Stomach (tissue), 9 donors: ENCODE data around the gene MYD88. TPM values are rescaled to one million over a fixed set of nuclear protein-coding genes. Genes with fewer than 3 reads are reported as not detected.

Experiments
- DNase-seq, 2 donors: peaks; one replicate each; pipeline versions ENCODE4 v3.0.0 to v3.0.0-alpha.2; 2013 to 2019
- H3K27ac ChIP-seq, 5 donors: fragments of 200-600 bp in 4 of 5; sonication (generic) in 4 of 5; one replicate each; pipeline ENCODE4 v1.5.1; 2013 to 2019; ENCODE audit warnings: mild to moderate bottlenecking in 1 of 5, moderate library complexity in 1 of 5
- H3K27me3 ChIP-seq, 3 donors: fragments of 200-600 bp; sonication (generic); one replicate each; pipeline ENCODE4 v1.5.1; 2017 to 2019; ENCODE audit warnings: mixed run types in 1 of 3
- H3K36me3 ChIP-seq, 4 donors: fragments of 200-600 bp; sonication (generic); 1 replicate in 3 of 4; 2 replicates in 1 of 4; pipeline ENCODE4 v1.5.1; 2016 to 2019
- H3K4me1 ChIP-seq, 4 donors: fragments of 200-600 bp; sonication (generic); one replicate each; pipeline ENCODE4 v1.5.1; 2016 to 2019
- H3K4me3 ChIP-seq, 4 donors: fragments of 200-600 bp; sonication (generic) in 3 of 4; one replicate each; pipeline ENCODE4 v1.5.1; 2016 to 2019; ENCODE audit warnings: mild to moderate bottlenecking in 1 of 4
- H3K9me3 ChIP-seq, 4 donors: fragments of 200-600 bp; sonication (generic); one replicate each; pipeline ENCODE4 v1.5.1; 2016 to 2019
- EP300 ChIP-seq: sonication (generic); formaldehyde crosslinking; IDR thresholded peaks from one replicate; pipeline ENCODE4 v1.6.1; 2017; ENCODE audit warnings: antibody characterized with exemption
- POLR2A ChIP-seq, 4 donors: fragments of 450-650 bp; IDR thresholded peaks; one replicate each; pipeline ENCODE4 v1.6.1; 2016; ENCODE audit warnings: antibody characterized with exemption in 4 of 4, control low read depth in 2 of 4, mild to moderate bottlenecking in 1 of 4, moderate library complexity in 1 of 4
- POLR2AphosphoS5 ChIP-seq, 3 donors: sonication (generic); formaldehyde crosslinking; IDR thresholded peaks; one replicate each; pipeline ENCODE4 v1.6.1; 2016; ENCODE audit warnings: antibody characterized with exemption in 3 of 3
- WGBS, 5 donors: extraction: QIAGEN DNeasy Blood & Tissue Kit in 3 of 5; methylation state at CpG; one replicate each; pipeline versions ENCODE4 v1.1.5 to v1.1.7; 2013 to 2018; 5-methylcytosine and 5-hydroxymethylcytosine counted together
- intact Hi-C: fragments of 100-400 bp; cut with DNase I; formaldehyde crosslinking; loops from one replicate; pipeline ENCODE4 v1.15.1; 2023; ENCODE audit warnings: low total_unique reads
- polyA plus RNA-seq, 3 donors: library from polyadenylated mRNA; stranded (reverse); fragments of 200-250 nt; gene quantifications; one replicate each; pipeline ENCODE4 v1.2.3, GENCODE V29; 2013
- total RNA-seq, 5 donors: library from RNA; depleted of rRNA; stranded (reverse); fragments of >200 nt; gene quantifications; one replicate each; pipeline versions ENCODE4 v1.1.0 to v1.2.3, GENCODE V29; 2014 to 2016
- TF ChIP-seq, protein P1 (sequence below), 7 experiments: fragments of 450-650 bp in 4 of 7; fragments of 200-600 bp in 3 of 7; sonication (generic) in 3 of 7; IDR thresholded peaks; one replicate each; pipeline ENCODE4 v1.5.1; 2016 to 2019; ENCODE audit warnings: antibody characterized with exemption in 7 of 7, control low read depth in 2 of 7, mild to moderate bottlenecking in 1 of 7
- donor health status: healthy with polysubstance abuse.
- donor health status: Bipolar disorder and iron deficiency.
- donor health status: healthy.

MYD88 gene
- total and polyA plus RNA-seq, 8 donors: 9.0 to 67.8 (median 31.9) TPM

- DNase-seq: peak in 1 of 2 donors; percentile 28
Measured at GRCh38 chr3:38129058-38129457, 9.4 kb upstream of the MYD88 start.

GRCh38 chr3:38130631-38131065 is 7.8 kb upstream of the MYD88 start:
- Histone ChIP-seq H3K9me3 (no peaks in the 10 kb centered on the region), H3K36me3 (peaks cover 67 to 94% (median 90%) of the 10 kb centered on the region in 4 donors), H3K27ac (peak overlapping the region in 1 of 5 donors; percentile 20), H3K27me3 (no peaks in the 10 kb centered on the region), H3K4me1 (peaks cover 29 to 74% (median 46%) of the 10 kb centered on the region in 4 donors), H3K4me3 (no peak overlapping the region)
- intact Hi-C loops: no loop called here
- peak; percentile 23 to 33 for DNase-seq
- WGBS, 5 donors: 57 to 67% (median 65%) methylated on average over 3 of the region's 3 CpGs
- no peak for TF ChIP-seq POLR2A (IDR thresholded peaks at IDR 0.05)
- TF ChIP-seq, protein P1, sequence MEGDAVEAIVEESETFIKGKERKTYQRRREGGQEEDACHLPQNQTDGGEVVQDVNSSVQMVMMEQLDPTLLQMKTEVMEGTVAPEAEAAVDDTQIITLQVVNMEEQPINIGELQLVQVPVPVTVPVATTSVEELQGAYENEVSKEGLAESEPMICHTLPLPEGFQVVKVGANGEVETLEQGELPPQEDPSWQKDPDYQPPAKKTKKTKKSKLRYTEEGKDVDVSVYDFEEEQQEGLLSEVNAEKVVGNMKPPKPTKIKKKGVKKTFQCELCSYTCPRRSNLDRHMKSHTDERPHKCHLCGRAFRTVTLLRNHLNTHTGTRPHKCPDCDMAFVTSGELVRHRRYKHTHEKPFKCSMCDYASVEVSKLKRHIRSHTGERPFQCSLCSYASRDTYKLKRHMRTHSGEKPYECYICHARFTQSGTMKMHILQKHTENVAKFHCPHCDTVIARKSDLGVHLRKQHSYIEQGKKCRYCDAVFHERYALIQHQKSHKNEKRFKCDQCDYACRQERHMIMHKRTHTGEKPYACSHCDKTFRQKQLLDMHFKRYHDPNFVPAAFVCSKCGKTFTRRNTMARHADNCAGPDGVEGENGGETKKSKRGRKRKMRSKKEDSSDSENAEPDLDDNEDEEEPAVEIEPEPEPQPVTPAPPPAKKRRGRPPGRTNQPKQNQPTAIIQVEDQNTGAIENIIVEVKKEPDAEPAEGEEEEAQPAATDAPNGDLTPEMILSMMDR (IDR thresholded peaks at IDR 0.05): no peak
- no peak for TF ChIP-seq POLR2AphosphoS5 (IDR thresholded peaks at IDR 0.05)

More at GRCh38 chr3:38129058-38129457, 9.4 kb upstream of the MYD88 start:
- peaks cover 80 to 100% (median 100%) of the 10 kb centered on the region in 4 donors for H3K36me3 ChIP-seq
- no peaks in the 10 kb centered on the region for H3K27me3 ChIP-seq
- TF ChIP-seq, protein P1 (IDR thresholded peaks at IDR 0.05): no peak
- TF ChIP-seq POLR2AphosphoS5 (IDR thresholded peaks at IDR 0.05) (no peak), POLR2A (IDR thresholded peaks at IDR 0.05) (no peak), EP300 (no peak)
- peaks cover 18 to 58% (median 30%) of the 10 kb centered on the region in 4 donors for H3K4me1 ChIP-seq
- no peak overlapping the region for H3K4me3 ChIP-seq
- intact Hi-C loops: loop anchor here (10.0 kb wide), 1 partner anchor 346 kb away; no protein-coding TSS in a partner anchor
- 51 to 88% (median 74%) methylated on average over 5 of the region's 5 CpGs for WGBS, 5 donors
- H3K9me3 ChIP-seq: no peaks in the 10 kb centered on the region
- H3K27ac ChIP-seq: peak overlapping the region in 1 of 5 donors; percentile 3

DNA sequence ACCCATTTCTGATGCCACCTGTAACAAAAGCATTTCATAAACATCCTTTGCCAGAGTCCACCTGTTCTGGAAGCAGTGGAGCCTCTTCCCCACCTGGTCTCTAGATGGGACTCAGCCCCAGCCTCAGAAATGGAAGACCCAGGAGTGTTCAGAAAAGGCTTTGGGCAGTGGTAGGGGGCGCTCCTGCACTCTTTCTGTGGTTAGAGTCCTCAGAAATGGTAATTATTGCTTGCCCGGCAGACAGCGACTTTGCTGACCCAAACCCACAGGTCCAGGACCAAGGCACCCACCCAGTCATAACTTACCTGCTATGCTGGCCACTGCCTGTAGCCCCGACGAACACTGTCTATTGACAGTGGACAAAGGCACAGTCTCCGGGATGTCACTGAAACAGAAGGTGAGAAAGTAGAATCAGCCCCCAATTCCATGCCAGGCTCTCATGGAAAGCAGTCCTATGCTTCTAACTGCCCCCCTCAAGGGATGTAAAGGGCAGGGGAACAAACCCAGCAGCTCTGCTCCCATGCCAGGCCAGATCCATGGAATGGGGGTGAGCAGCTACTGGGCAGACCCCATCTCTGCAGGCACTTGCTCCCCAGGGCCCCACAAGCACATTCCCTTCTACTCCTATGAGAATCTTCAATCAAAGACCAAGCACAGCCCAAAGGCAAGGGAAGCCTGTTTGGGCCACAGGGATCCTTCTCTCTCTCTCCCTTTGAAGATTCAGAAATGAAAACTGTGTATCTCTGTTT is 6.7 kb upstream of the MYD88 start:
- no peaks in the 10 kb centered on the region for H3K9me3 ChIP-seq
- DNase-seq: peak; percentile 25 to 51
- 69 to 75% (median 74%) methylated on average over 6 of the region's 6 CpGs for WGBS, 5 donors
- TF ChIP-seq POLR2AphosphoS5 (IDR thresholded peaks at IDR 0.05) (no peak), EP300 (no peak), POLR2A (IDR thresholded peaks at IDR 0.05) (no peak)
- TF ChIP-seq, protein P1 (IDR thresholded peaks at IDR 0.05): no peak
- H3K27me3 ChIP-seq: no peaks in the 10 kb centered on the region
- peaks cover 34 to 79% (median 53%) of the 10 kb centered on the region in 4 donors for H3K4me1 ChIP-seq
- intact Hi-C loops: no loop called here
- H3K36me3 ChIP-seq: peaks cover 55 to 83% (median 79%) of the 10 kb centered on the region in 4 donors
- no peak overlapping the region for H3K4me3 ChIP-seq
- no peak overlapping the region for H3K27ac ChIP-seq

DNA sequence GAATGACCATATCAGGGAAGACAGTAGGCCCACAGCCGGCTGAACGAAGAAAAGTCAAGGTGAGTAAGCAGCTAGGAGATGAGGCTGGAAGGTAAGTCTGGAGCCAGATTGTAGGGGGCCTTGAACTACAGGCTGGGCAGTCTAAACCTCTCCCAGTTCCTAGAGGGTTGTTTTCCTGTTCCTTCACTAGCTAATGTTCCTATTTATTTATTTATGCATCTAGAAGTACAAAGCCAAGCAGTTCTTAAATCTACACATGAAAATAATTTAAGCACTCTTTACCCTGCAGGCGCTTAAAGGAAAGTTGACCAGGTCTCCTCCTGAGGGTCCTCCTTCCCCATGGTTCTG is 5.3 kb upstream of the MYD88 start:
- H3K4me3 ChIP-seq: no peak overlapping the region

More for the DNA sequence above, 5.3 kb upstream of the MYD88 start:
- Histone ChIP-seq H3K9me3 (no peaks in the 10 kb centered on the region), H3K27me3 (no peaks in the 10 kb centered on the region), H3K36me3 (peaks cover 41 to 69% (median 65%) of the 10 kb centered on the region in 4 donors), H3K4me1 (peaks cover 40 to 84% (median 60%) of the 10 kb centered on the region in 4 donors), H3K27ac (peak overlapping the region in 4 of 5 donors; percentile 42 to 98 (median 61))
- 65 to 87% (median 74%) methylated on average over 3 of the region's 3 CpGs for WGBS, 5 donors
- TF ChIP-seq, protein P1 (IDR thresholded peaks at IDR 0.05): no peak
- TF ChIP-seq EP300: no peak
- no peak for TF ChIP-seq POLR2A (IDR thresholded peaks at IDR 0.05)
- TF ChIP-seq POLR2AphosphoS5 (IDR thresholded peaks at IDR 0.05): no peak
- intact Hi-C loops: no loop called here
- DNase-seq: no peak
